SU-DHL-6 (cell line): ENCODE data around the gene ALPK1.

Source experiments
- EZH2phosphoT487 ChIP-seq: fragments of 200-600 bp; sonication (generic), shearing (Covaris generic); conservative IDR thresholded peaks from 2 replicates; pipeline ENCODE4 v1.6.1; 2018; ENCODE audit warnings: mild to moderate bottlenecking, antibody characterized with exemption, low read length, moderate library complexity, mixed read lengths
- TF ChIP-seq, protein P1 (sequence below): fragments of 200-600 bp; sonication (generic); IDR thresholded peaks from one replicate; pipeline ENCODE4 v1.5.1; 2017; ENCODE audit warnings: antibody characterized with exemption, mild to moderate bottlenecking, low read length, moderate library complexity; ENCODE audit not compliant: insufficient read depth, poor library complexity, severe bottlenecking

- TF ChIP-seq, protein P1, sequence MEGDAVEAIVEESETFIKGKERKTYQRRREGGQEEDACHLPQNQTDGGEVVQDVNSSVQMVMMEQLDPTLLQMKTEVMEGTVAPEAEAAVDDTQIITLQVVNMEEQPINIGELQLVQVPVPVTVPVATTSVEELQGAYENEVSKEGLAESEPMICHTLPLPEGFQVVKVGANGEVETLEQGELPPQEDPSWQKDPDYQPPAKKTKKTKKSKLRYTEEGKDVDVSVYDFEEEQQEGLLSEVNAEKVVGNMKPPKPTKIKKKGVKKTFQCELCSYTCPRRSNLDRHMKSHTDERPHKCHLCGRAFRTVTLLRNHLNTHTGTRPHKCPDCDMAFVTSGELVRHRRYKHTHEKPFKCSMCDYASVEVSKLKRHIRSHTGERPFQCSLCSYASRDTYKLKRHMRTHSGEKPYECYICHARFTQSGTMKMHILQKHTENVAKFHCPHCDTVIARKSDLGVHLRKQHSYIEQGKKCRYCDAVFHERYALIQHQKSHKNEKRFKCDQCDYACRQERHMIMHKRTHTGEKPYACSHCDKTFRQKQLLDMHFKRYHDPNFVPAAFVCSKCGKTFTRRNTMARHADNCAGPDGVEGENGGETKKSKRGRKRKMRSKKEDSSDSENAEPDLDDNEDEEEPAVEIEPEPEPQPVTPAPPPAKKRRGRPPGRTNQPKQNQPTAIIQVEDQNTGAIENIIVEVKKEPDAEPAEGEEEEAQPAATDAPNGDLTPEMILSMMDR: no peak
- TF ChIP-seq EZH2phosphoT487: no peak
Measured at GRCh38 chr4:112377171-112377570, 80.0 kb downstream of the ALPK1 start.
